H1 (cell line): ENCODE results near the gene NCBP1. TPM values are rescaled to one million over a fixed set of nuclear protein-coding genes. Genes with fewer than 3 reads are reported as not detected.

Experiments used
- CTCF ChIA-PET: fragments of 300-600 bp; sonication (Branson Sonifier 250); formaldehyde crosslinking; loops from one replicate; lab custom pipeline; 2021; ENCODE audit not compliant: partially characterized antibody; lab: Charles Lee
- POLR2A ChIA-PET: fragments of 300-600 bp; sonication (Branson Sonifier 250); formaldehyde crosslinking; loops from one replicate; lab custom pipeline; 2021; ENCODE audit warnings: inconsistent platforms; ENCODE audit not compliant: partially characterized antibody; lab: Charles Lee
- DNase-seq, 2 experiments: peaks; one replicate each; pipeline versions ENCODE4 v3.0.0 to v3.0.0-alpha.2; 2010 to 2022; ENCODE audit warnings: low spot score in 2 of 2, low read depth in 1 of 2, mixed read lengths in 1 of 2
- FAIRE-seq: peaks from 2 replicates; lab custom pipeline; 2011; peaks lifted over from hg19 to GRCh38; lab: Jason Lieb, UNC
- H2AFZ ChIP-seq: 2 replicates; pipeline ENCODE4 v1.8.1; 2012; ENCODE audit warnings: low read length, inconsistent platforms
- H2AK5ac ChIP-seq: 2 replicates; pipeline ENCODE4 v1.6.1; 2013; ENCODE audit warnings: low read depth, low read length
- H2BK120ac ChIP-seq: replicated peaks from 2 replicates; pipeline ENCODE3; 2013; ENCODE audit warnings: low read depth, low read length, inconsistent platforms
- H2BK12ac ChIP-seq: 2 replicates; pipeline ENCODE4 v1.6.1; 2013; ENCODE audit warnings: low read depth, low read length
- H2BK15ac ChIP-seq: 2 replicates; pipeline ENCODE4 v1.6.1; 2013; ENCODE audit warnings: low read length
- H2BK20ac ChIP-seq: 2 replicates; pipeline ENCODE4 v1.6.1; 2013; ENCODE audit warnings: low read length
- H2BK5ac ChIP-seq: 2 replicates; pipeline ENCODE4 v1.6.1; 2013; ENCODE audit warnings: low read depth, low read length
- H3K14ac ChIP-seq: 2 replicates; pipeline ENCODE4 v1.6.1; 2013; ENCODE audit warnings: inconsistent platforms; ENCODE audit not compliant: insufficient read length
- H3K18ac ChIP-seq: 2 replicates; pipeline ENCODE4 v1.6.1; 2013; ENCODE audit warnings: low read length; ENCODE audit errors: extremely low read depth
- H3K23ac ChIP-seq: 2 replicates; pipeline ENCODE4 v1.6.1; 2013; ENCODE audit warnings: inconsistent platforms; ENCODE audit not compliant: insufficient read length
- H3K23me2 ChIP-seq: 2 replicates; pipeline ENCODE4 v1.6.1; 2013; ENCODE audit warnings: low read depth, low read length
- H3K27ac ChIP-seq: 2 replicates; pipeline ENCODE4 v1.6.1; 2011; ENCODE audit warnings: low read depth, low read length, inconsistent platforms
- H3K27me3 ChIP-seq, 4 experiments: replicated peaks in 1 of 4; 1 replicate in 1 of 4; 2 replicates in 3 of 4; pipeline versions ENCODE4 v1.6.1 to v1.8.1; 2011 to 2013; ENCODE audit warnings: low read length in 3 of 4, mild to moderate bottlenecking in 3 of 4, inconsistent platforms in 2 of 4, mixed read lengths in 2 of 4, moderate library complexity in 1 of 4; ENCODE audit not compliant: control insufficient read depth in 3 of 4, insufficient read depth in 3 of 4; ENCODE audit errors: extremely low read depth in 1 of 4
- H3K36me3 ChIP-seq, 4 experiments: 2 replicates each; pipeline versions ENCODE4 v1.6.1 to v1.8.1; 2011 to 2013; ENCODE audit warnings: mild to moderate bottlenecking in 4 of 4, low read length in 3 of 4, moderate library complexity in 2 of 4, control low read depth in 1 of 4, inconsistent platforms in 1 of 4; ENCODE audit not compliant: insufficient read depth in 4 of 4, control insufficient read depth in 2 of 4
- H3K4ac ChIP-seq: replicated peaks from 2 replicates; pipeline ENCODE3; 2013; ENCODE audit warnings: low read length, low read depth, mixed read lengths, inconsistent platforms; ENCODE audit not compliant: insufficient read length
- H3K4me1 ChIP-seq, 4 experiments: replicated peaks in 1 of 4; 1 replicate in 1 of 4; 2 replicates in 3 of 4; pipeline versions ENCODE4 v1.6.1 to v1.8.1; 2011 to 2013; ENCODE audit warnings: low read length in 3 of 4, inconsistent platforms in 2 of 4, mixed read lengths in 1 of 4; ENCODE audit not compliant: insufficient read depth in 4 of 4, control insufficient read depth in 3 of 4
- H3K4me2 ChIP-seq, 2 experiments: 2 replicates each; pipeline versions ENCODE4 v1.6.1 to v1.8.1; 2011 to 2013; ENCODE audit warnings: low read depth in 2 of 2, low read length in 2 of 2, control low read depth in 1 of 2, inconsistent platforms in 1 of 2, mild to moderate bottlenecking in 1 of 2; ENCODE audit not compliant: insufficient read depth in 1 of 2
- H3K4me3 ChIP-seq, 4 experiments: fragments of 200-600, 300-600 bp in 1 of 4; sonication (generic), shearing (Covaris generic), sonication (Bioruptor Twin) in 1 of 4; 2 replicates each; pipeline versions ENCODE4 v1.5.1 to v1.8.1; 2011 to 2016; ENCODE audit warnings: low read length in 4 of 4, low read depth in 3 of 4, control low read depth in 2 of 4, inconsistent platforms in 2 of 4, mild to moderate bottlenecking in 2 of 4, mixed read lengths in 1 of 4, moderate library complexity in 1 of 4; ENCODE audit not compliant: insufficient read depth in 2 of 4; ENCODE audit errors: extremely low read depth in 1 of 4
- H3K56ac ChIP-seq: replicated peaks from 2 replicates; pipeline ENCODE3; 2013; ENCODE audit warnings: low read depth, mild to moderate bottlenecking, mixed read lengths, low read length, inconsistent platforms; ENCODE audit not compliant: insufficient read length
- H3K79me1 ChIP-seq: 2 replicates; pipeline ENCODE4 v1.6.1; 2013; ENCODE audit warnings: low read depth, low read length, control low read depth
- H3K79me2 ChIP-seq, 2 experiments: 2 replicates each; pipeline versions ENCODE4 v1.6.1 to v1.8.1; 2012 to 2013; ENCODE audit warnings: low read length in 2 of 2, mild to moderate bottlenecking in 2 of 2, inconsistent platforms in 1 of 2; ENCODE audit not compliant: insufficient read depth in 2 of 2, control insufficient read depth in 1 of 2
- H3K9ac ChIP-seq, 4 experiments: replicated peaks in 1 of 4; 1 replicate in 1 of 4; 2 replicates in 3 of 4; pipeline versions ENCODE4 v1.6.1 to v1.8.1; 2011 to 2013; ENCODE audit warnings: low read depth in 3 of 4, low read length in 3 of 4, control low read depth in 2 of 4, mild to moderate bottlenecking in 2 of 4, moderate library complexity in 2 of 4, inconsistent platforms in 1 of 4; ENCODE audit errors: extremely low read depth in 1 of 4
- H3K9me3 ChIP-seq, 2 experiments: 2 replicates each; pipeline versions ENCODE4 v1.6.1 to v1.8.1; 2012 to 2013; ENCODE audit warnings: mild to moderate bottlenecking in 2 of 2, moderate library complexity in 2 of 2, control low read depth in 1 of 2, inconsistent platforms in 1 of 2, low read depth in 1 of 2, low read length in 1 of 2, mixed read lengths in 1 of 2; ENCODE audit not compliant: insufficient read depth in 2 of 2
- H4K20me1 ChIP-seq, 2 experiments: replicated peaks in 1 of 2; 2 replicates each; pipeline versions ENCODE3 to v1.8.1; 2011 to 2013; ENCODE audit warnings: inconsistent platforms in 2 of 2, low read length in 2 of 2, mild to moderate bottlenecking in 1 of 2; ENCODE audit not compliant: insufficient read depth in 2 of 2, control insufficient read depth in 1 of 2
- H4K5ac ChIP-seq: 2 replicates; pipeline ENCODE4 v1.6.1; 2013; ENCODE audit warnings: low read length, low read depth, mixed read lengths, inconsistent platforms; ENCODE audit not compliant: insufficient read length
- H4K8ac ChIP-seq: 2 replicates; pipeline ENCODE4 v1.8.0; 2013; ENCODE audit warnings: mild to moderate bottlenecking, moderate library complexity, low read length, inconsistent platforms; ENCODE audit not compliant: insufficient read depth; ENCODE audit errors: extremely low read depth
- H4K91ac ChIP-seq: replicated peaks from 2 replicates; pipeline ENCODE3; 2013; ENCODE audit warnings: low read length, mixed read lengths, inconsistent platforms; ENCODE audit not compliant: insufficient read length
- BACH1 ChIP-seq: IDR thresholded peaks from 2 replicates; pipeline ENCODE4 v1.6.1; 2012; ENCODE audit warnings: low read length, improper control_type of control experiment
- BCL11A ChIP-seq, 2 experiments: IDR thresholded peaks; one replicate each; pipeline ENCODE4 v1.6.1; 2011; ENCODE audit warnings: low read depth in 2 of 2, low read length in 2 of 2, mild to moderate bottlenecking in 2 of 2
- EP300 ChIP-seq, 2 experiments: IDR thresholded peaks; 1 replicate in 1 of 2; 2 replicates in 1 of 2; pipeline ENCODE4 v1.6.1; 2011 to 2012; ENCODE audit warnings: low read depth in 2 of 2, low read length in 2 of 2, mild to moderate bottlenecking in 2 of 2, borderline replicate concordance in 1 of 2, inconsistent platforms in 1 of 2, moderate library complexity in 1 of 2
- MAX ChIP-seq: IDR thresholded peaks from 2 replicates; pipeline ENCODE4 v1.6.1; 2012; ENCODE audit warnings: inconsistent platforms
- NANOG ChIP-seq: IDR thresholded peaks from 2 replicates; pipeline ENCODE4 v1.6.1; 2011; ENCODE audit warnings: low read length, low read depth, mild to moderate bottlenecking, inconsistent platforms; ENCODE audit not compliant: insufficient read depth, poor library complexity, severe bottlenecking
- RBBP5 ChIP-seq: IDR thresholded peaks from 2 replicates; pipeline ENCODE4 v1.7.1; 2012; ENCODE audit warnings: low read depth, mild to moderate bottlenecking, inconsistent platforms, low read length, moderate library complexity, borderline replicate concordance
- SRF ChIP-seq: IDR thresholded peaks from 2 replicates; pipeline ENCODE4 v1.6.1; 2011; ENCODE audit warnings: mild to moderate bottlenecking, low read depth, low read length, moderate library complexity
- WGBS, 2 experiments: shearing (Covaris generic) in 1 of 2; methylation state at CpG; one replicate each; pipeline versions ENCODE4 v1.1.6 to v1.1.7; 2013 to 2015; ENCODE audit warnings: low lambda C conversion rate in 2 of 2, mixed read lengths in 2 of 2, inconsistent platforms in 1 of 2, low coverage in 1 of 2, missing lambda C conversion rate in 1 of 2; ENCODE audit not compliant: insufficient replicate concordance in 2 of 2, insufficient coverage in 1 of 2, insufficient read length in 1 of 2; ENCODE audit errors: extremely low coverage in 1 of 2, missing lambda C conversion rate in 1 of 2; 5-methylcytosine and 5-hydroxymethylcytosine counted together
- polyA plus RNA-seq, 7 experiments: library from polyadenylated mRNA; depleted of rRNA in 3 of 7; stranded (reverse) in 5 of 7; unstranded in 2 of 7; fragments of >200 nt in 5 of 7; fragments of 200-250 nt in 2 of 7; gene quantifications; 1 replicate in 5 of 7; 2 replicates in 1 of 7; 4 replicates in 1 of 7; pipeline versions ENCODE4 v1.2.1 to v1.2.3, GENCODE V29; 2011 to 2013; ENCODE audit warnings: missing spikeins in 2 of 7, mixed read lengths in 2 of 7
- total RNA-seq: library from RNA; stranded (reverse); fragmentation: NEBNext Ultra II Directional; extraction: Animal tissue kit (Norgen Biotek cat#: 25700); gene quantifications from 2 replicates; pipeline ENCODE4 v1.2.1, GENCODE V29; 2021

The NCBP1 gene
- total and polyA plus RNA-seq, 2 of the 8 experiments (the other 6 are each of a cell fraction or from before 2014, with no cell fraction given) = 14.7 to 54.0 TPM

- no peaks in the 10 kb centered on the region; the same call in 1 of the 2 replicates for H3K79me1 ChIP-seq
- no peaks in the 10 kb centered on the region for H3K79me2 ChIP-seq
- no peak overlapping the region for H3K9ac ChIP-seq
- H3K4me2 ChIP-seq = no peak overlapping the region
- H2BK20ac ChIP-seq = no peak overlapping the region
- H2BK15ac ChIP-seq = no peak overlapping the region
- CTCF ChIA-PET = no interaction called here
- H4K91ac ChIP-seq = no peak overlapping the region
- no peak overlapping the region for H3K23ac ChIP-seq
- H4K5ac ChIP-seq = no peak overlapping the region
- no peak for DNase-seq
- no peak overlapping the region for H2BK120ac ChIP-seq
- H3K4me3 ChIP-seq = no peak overlapping the region
- H3K36me3 ChIP-seq = peaks cover 27 to 91% (median 80%) of the 10 kb centered on the region in 4 experiments
- 87% methylated on average over 5 of the region's 5 CpGs; no CpG with 5 or more reads in 1 of the 2 experiments for WGBS, 2 experiments
- no peak overlapping the region for H2AFZ ChIP-seq
- POLR2A ChIA-PET = interaction anchor here (0.7 kb wide), 1 partner anchor 22 kb away, joined by 3 read pairs; no protein-coding TSS in a partner anchor
- no peak overlapping the region for H4K8ac ChIP-seq
- TF ChIP-seq NANOG (no peak), MAX (no peak), SRF (no peak), BCL11A (IDR thresholded peaks at IDR 0.05; ENCODE audit: low read depth in 2 of 2, low read length in 2 of 2) (no peak), RBBP5 (no peak), BACH1 (no peak), EP300 (IDR thresholded peaks at IDR 0.05; ENCODE audit: borderline replicate concordance in 1 of 2, low read depth in 2 of 2, low read length in 2 of 2) (no peak)
- H3K27ac ChIP-seq = no peak overlapping the region
- H4K20me1 ChIP-seq = peaks cover 2 to 3% of the 10 kb centered on the region in 2 experiments
- H3K27me3 ChIP-seq = no peaks in the 10 kb centered on the region
- no peak overlapping the region for H3K18ac ChIP-seq
- no peak overlapping the region for H3K4ac ChIP-seq
- H2AK5ac ChIP-seq = no peak overlapping the region
- H3K56ac ChIP-seq = no peak overlapping the region
- no peak for FAIRE-seq
- H3K4me1 ChIP-seq = no peaks in the 10 kb centered on the region
- H2BK5ac ChIP-seq = no peak overlapping the region
- no peak overlapping the region for H3K14ac ChIP-seq
- H2BK12ac ChIP-seq = no peak overlapping the region
- H3K23me2 ChIP-seq = no peaks in the 10 kb centered on the region
- no peaks in the 10 kb centered on the region for H3K9me3 ChIP-seq
Observed at GRCh38 chr9:97666907-97667686, 33.5 kb downstream of the NCBP1 start.
